Measurements from ENCODE around the gene SMIM33.
"Not testable (repeated sequence)": the region's sequence is repeated elsewhere in the genome, so short reads cannot be mapped to it uniquely, and the experiment has no call there.

The SMIM33 gene

GRCh38 chr5:139486201-139486600 is 15.4 kb downstream of the SMIM33 start:
- DNase-seq = no peak

GRCh38 chr5:139488260-139488659 is 17.5 kb downstream of the SMIM33 start:
- DNase-seq = no peak

GRCh38 chr5:139492700-139493192 is 21.9 kb downstream of the SMIM33 start:
- DNase-seq = no peak

GRCh38 chr5:139494256-139494655 is 23.5 kb downstream of the SMIM33 start:
- DNase-seq = no peak

GRCh38 chr5:139494832-139495231 is 24.0 kb downstream of the SMIM33 start:
- DNase-seq = no peak

- no peak for DNase-seq
Measured at GRCh38 chr5:139495638-139496435, 25.0 kb downstream of the SMIM33 start.

GRCh38 chr5:139501381-139501780 is 30.6 kb downstream of the SMIM33 start:
- no peak for DNase-seq

GRCh38 chr5:139503036-139503817 is 32.4 kb downstream of the SMIM33 start:
- DNase-seq = not testable (repeated sequence)

- DNase-seq = not testable (repeated sequence)
Measured at GRCh38 chr5:139503879-139504278, 33.1 kb downstream of the SMIM33 start.

GRCh38 chr5:139504722-139505121 is 33.9 kb downstream of the SMIM33 start:
- DNase-seq = not testable (repeated sequence)

- DNase-seq = no peak
Measured at GRCh38 chr5:139512786-139513390, 42.1 kb downstream of the SMIM33 start.

GRCh38 chr5:139513434-139513833 is 42.6 kb downstream of the SMIM33 start:
- DNase-seq = peak; percentile 83

- DNase-seq = no peak
Measured at GRCh38 chr5:139513852-139514485, 43.2 kb downstream of the SMIM33 start.

GRCh38 chr5:139514486-139514856 is 43.7 kb downstream of the SMIM33 start:
- DNase-seq = no peak

- DNase-seq = peak; percentile 92
Measured at GRCh38 chr5:139517683-139518564, 47.1 kb downstream of the SMIM33 start.

All from NCI-H345 (cell line).